CD1c-positive myeloid dendritic cell (primary cell): ENCODE measurements around the gene LRG1.

ENCODE experiments used
- DNase-seq: peaks from one replicate; pipeline ENCODE4 v3.0.0-alpha.2; 2016; ENCODE audit errors: extremely low spot score

Gene LRG1, protein sequence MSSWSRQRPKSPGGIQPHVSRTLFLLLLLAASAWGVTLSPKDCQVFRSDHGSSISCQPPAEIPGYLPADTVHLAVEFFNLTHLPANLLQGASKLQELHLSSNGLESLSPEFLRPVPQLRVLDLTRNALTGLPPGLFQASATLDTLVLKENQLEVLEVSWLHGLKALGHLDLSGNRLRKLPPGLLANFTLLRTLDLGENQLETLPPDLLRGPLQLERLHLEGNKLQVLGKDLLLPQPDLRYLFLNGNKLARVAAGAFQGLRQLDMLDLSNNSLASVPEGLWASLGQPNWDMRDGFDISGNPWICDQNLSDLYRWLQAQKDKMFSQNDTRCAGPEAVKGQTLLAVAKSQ

GRCh38 chr19:4539693-4540581 lies at the start of gene LRG1:
TSS of gene LRG1 (minus strand) at chr19:4540036. CDS start at chr19:4540013, 23 bp downstream.
- peak; percentile 93 for DNase-seq

GRCh38 chr19:4588291-4588761 lies 48.5 kb upstream of the LRG1 start:
- DNase-seq: no peak

- DNase-seq: no peak
Observed at GRCh38 chr19:4587527-4587926, 47.7 kb upstream of the LRG1 start.

- no peak for DNase-seq
Observed at GRCh38 chr19:4586691-4587090, 46.9 kb upstream of the LRG1 start.

- DNase-seq: no peak
Observed at GRCh38 chr19:4586245-4586644, 46.4 kb upstream of the LRG1 start.

- no peak for DNase-seq
Observed at GRCh38 chr19:4585556-4585955, 45.7 kb upstream of the LRG1 start.

GRCh38 chr19:4584670-4585460 lies 45.0 kb upstream of the LRG1 start:
- no peak for DNase-seq

GRCh38 chr19:4583961-4584669 lies 44.3 kb upstream of the LRG1 start:
- no peak for DNase-seq

- no peak for DNase-seq
Observed at GRCh38 chr19:4582980-4583842, 43.4 kb upstream of the LRG1 start.

- DNase-seq: no peak
Observed at GRCh38 chr19:4581666-4582553, 42.1 kb upstream of the LRG1 start.

DNA sequence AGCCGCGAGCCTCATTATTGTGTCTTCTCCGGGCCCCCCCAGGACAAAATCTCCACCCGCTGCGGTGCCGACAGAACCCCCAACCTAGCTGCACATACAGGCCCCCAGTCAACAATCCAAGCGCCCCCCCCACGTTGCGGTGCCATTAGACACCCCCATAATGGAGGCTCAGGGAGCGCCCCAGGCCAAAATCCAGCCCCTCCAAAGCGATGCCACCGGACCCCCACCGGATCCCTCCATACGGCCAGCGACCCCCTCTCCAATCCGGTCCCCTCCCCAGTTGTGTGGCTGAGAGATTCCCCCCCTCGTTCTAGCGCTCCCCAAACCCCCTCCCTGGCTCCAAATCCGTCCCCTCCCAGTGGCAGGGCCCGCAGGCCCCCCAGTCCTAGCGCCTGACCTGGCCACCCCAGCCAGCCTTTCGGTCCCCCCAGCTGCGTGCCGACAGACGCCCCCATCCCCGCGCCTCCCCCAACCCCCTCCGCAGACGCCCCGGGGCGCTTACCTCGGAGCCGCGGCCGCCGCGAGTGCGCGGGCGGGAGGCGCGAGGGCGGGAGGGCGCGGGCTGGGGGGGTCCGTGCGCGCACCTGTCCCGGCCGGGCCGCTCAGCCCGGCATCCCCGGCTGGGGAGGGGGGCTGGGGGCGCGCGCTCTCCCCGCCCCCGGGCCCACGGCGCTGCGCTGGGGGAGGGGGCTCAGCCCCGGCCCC lies 41.3 kb upstream of the LRG1 start:
- no peak for DNase-seq

DNA sequence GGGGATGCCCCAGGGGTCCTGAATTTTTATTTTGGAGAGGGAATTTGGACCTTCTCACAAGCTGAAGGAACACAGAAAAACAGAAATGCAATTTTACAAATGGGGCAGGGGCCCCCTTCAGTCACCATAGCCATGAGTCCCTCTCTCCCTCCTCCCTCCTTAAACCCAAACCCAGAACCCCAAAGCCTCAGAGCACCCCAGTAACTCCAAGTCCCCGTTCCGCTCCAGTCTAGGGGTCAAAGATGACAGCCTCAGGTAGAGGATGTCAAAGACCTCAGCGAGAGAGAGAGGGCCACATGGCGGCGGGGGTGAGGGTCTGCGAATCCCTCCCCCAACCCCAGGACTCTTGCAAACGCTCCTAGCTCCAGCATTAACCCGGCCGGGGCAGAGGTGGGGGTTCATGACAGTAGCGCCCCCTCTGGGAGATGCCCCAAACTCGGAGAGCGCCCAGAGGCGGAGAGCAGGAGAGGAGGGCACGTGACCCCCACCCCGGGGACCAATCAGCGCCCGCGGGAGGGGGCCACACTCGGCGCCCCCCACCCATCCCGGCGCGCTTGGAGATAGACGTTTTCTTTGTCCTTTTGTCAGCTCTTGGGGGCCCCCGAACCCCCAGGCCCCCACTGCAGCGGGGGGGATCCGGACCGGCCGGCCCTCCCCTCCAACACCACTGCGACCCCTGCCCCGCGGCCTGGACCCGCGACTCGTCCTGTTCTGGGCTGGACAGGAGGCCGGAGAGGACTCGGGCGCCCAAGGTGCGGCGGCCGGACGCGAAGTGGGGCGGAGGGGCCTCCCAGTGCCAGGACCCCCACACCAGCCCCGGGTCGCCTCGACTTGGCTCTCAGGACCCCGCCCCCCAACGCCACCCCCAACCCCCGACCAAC lies 40.4 kb upstream of the LRG1 start:
- DNase-seq: no peak

DNA sequence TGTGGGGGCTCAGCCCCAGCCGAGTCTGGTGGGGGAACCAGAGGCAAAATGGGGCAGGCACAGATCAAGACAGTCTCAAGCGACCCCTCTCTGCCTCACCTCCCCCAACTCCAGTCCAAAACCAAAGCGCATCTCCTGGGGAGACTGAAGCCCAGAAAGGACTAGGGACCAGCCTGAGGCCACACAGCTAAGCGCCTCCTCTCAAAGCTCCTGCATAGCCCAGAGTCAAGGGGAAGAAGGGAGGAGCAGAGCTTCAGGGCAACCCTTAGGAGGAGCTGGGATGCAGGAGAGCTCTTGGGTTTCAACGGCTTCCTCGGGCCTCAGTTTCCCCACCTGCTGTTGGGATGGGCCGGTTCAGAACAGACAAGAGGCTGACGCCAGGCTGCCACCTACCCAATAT lies 39.6 kb upstream of the LRG1 start:
- DNase-seq: no peak

- no peak for DNase-seq
Observed at GRCh38 chr19:4578552-4579248, 38.9 kb upstream of the LRG1 start.

DNA sequence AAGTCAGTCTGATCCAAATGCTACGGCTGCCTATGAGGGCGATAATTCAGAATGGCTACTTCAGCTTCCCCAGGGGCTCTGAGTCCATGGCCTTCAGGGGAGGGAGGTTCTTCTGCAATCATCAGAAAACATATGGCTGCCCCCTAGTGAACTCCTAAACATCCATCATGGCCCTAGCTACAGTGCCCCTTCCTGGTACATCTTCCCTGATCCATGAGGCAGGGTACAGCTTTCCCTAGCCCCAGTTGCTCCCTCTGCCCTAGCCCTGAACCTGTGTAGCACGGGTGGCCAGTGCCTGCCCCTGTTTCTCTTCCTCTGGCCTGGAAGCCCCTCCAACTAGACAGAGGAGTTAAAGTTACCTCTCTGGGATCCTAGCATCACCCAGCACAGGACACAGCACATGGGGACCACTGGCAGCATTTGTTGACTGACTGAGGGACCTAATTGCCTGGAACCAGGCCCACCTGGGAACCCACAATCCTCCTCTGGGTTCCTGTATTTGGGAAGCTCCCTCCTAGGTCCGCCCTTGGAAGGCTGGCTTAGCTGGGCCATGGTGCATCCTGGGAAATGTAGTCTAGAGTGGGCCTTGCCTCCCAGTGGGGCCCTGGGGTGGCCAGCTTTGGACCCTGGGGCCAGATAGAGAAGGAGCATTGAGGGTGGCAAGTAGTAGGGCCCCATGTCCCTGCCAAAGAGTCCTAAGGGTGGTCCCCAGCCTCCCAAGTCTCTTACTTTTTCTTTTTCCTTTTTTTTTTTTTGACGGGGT lies 37.4 kb upstream of the LRG1 start:
- no peak for DNase-seq
